NCI-H1105 treated with DMSO at 0.1 percent for 48 hours (cell line): Measurements from ENCODE around the gene PPP1R14C.

Source experiments
- DNase-seq: peaks from one replicate; lab custom pipeline; 2025; lab: John Stamatoyannopoulos, UW

Gene PPP1R14C

DNA sequence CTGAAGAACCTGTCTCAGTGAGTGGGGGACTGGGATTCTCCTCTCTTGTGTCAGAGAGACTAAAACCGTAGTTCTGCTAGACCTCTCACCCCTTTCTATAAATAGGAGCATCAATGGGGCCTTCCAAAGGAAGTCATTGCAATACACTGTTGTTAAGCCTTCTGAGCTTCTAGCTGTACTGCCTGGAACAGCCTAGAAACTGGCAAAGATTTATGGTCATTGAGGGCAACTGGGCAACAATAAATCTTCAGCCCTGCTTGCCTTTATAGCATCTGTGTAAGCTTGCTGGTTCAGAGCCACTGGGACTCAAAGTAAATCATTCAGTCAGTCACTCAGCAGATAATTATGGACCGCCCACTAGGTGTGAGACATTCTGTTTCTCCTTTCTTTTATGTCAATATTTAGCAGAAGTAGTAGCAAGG lies 53.2 kb downstream of the PPP1R14C start:
- DNase-seq, result no peak

DNA sequence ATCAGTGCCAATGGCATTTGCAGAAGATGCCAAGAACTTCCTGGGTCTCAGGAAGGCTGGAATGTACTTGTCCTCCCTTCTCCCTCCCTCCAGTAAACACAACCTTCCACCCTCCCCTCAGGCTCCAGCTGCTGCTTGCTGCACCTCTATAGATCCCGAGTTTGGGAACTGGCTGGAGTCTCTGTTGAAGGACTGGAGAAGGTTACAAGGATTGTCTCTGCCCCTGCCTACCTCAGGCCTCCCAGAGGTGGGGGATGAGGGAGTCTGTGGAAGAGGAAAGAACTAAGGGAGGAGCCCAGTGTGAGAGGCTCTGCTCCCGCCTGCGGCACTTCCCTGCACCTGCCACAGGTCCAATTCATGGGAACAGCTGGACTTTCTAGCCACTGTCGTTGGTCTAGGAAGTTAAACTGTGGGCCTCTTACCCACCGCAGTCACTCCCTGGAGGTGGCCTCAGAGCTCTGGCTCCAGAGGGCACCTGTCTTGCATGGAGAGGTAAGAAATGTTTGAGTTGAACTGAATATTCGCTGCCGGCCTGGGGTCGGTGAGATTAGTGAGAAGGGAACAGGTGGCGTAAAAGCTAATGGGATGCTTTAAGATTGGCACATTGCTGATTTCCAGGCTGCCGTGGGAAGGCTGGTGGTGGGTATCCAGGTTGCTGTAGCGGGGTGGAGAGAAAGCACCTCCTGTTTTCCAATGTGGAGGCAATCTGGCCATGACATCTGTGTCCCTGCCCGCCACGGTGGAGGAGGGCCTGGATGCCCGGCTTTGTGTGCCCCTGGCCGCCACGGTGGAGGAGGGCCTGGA lies 54.3 kb downstream of the PPP1R14C start:
- DNase-seq, result no peak

DNA sequence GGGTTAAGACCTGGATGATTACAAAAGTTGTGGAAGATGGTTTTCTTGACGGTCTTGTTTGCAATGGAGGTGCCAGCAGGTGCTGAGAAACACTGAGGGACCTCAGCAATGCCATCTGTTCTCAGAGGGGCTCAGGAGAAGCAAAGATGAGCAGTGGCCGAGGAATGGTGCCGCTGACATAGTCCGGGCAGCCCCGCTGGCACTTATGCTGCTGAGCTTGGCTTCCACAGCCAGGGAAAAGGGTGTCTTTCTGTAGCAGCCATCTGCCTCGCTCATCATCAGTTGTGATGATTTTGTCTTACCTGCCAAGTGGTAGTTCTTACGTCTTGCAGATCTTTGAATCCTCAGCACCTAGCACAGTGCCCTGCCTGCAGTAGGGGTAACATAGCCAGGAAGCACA lies 55.7 kb downstream of the PPP1R14C start:
- DNase-seq, result no peak

DNA sequence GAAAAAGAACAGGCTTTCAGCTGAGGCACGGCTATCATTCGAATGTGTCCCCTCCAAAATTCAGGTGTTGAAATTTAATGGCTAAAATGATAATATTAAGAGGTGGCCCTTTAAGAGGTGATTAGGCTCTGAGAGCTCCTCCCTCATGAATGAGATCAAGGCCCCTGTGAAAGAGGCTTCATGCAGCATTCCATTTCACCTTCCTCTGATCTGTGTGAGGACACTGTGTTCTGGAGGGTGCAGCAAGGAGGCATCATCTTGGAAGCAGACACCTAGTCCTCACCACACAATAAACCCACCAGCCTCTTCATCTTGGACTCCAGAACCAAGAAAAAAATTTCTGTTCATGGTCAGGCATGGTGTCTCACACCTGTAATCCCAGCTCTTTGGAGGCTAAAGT lies 56.4 kb downstream of the PPP1R14C start:
- no peak for DNase-seq

DNA sequence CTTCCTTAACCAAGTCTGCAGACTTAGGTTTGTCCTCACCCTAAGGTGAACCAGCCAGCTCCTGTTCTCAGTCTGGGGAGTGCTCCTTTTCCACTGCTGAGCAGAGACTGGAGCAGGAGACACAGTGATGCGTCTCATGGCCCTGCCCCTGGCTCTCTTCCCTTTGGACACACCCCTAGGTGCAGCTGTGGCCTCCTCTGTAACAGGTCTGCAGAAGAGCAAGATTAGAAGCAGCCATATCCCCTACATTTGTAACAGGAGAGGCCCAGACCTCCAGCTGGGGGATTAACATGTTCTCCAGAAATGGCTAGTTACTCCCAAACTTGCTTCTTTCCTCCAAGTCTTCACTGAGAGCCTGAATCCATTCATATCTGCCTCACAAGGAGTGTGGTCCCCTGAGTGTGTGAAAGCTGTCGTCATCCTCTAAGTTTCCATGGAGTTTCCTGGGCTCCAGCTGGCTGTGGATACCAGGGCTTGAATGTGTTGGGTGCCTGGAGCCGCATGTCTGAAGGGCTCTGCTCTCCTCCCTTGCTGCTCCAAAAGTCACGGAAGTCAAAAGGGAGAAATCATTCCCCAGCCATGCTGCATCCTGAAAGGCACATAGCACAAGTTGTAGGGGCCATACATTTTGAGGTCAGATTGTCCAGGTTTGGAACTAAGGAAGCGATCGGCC lies 57.7 kb downstream of the PPP1R14C start:
- DNase-seq, result no peak

DNA sequence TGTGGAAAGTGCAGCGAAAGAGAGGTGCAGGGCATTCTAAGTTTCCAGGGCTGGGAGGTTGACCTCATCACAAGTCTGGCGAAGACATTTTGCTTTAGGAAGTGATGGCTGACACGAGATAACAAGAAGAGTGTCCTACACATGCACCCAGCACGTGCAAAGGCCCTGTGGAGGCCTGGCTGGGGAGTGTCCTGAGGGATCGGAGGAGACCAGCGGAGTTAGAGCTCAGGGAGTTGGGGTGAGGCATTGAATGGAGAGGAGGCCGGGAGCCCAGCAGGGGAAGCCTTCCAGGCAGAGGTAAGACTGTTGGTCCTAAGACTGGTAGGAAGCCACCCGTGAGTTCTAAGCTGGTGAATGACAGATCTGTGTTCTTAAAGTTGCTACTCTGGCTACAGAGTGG lies 58.4 kb downstream of the PPP1R14C start:
- no peak for DNase-seq

DNA sequence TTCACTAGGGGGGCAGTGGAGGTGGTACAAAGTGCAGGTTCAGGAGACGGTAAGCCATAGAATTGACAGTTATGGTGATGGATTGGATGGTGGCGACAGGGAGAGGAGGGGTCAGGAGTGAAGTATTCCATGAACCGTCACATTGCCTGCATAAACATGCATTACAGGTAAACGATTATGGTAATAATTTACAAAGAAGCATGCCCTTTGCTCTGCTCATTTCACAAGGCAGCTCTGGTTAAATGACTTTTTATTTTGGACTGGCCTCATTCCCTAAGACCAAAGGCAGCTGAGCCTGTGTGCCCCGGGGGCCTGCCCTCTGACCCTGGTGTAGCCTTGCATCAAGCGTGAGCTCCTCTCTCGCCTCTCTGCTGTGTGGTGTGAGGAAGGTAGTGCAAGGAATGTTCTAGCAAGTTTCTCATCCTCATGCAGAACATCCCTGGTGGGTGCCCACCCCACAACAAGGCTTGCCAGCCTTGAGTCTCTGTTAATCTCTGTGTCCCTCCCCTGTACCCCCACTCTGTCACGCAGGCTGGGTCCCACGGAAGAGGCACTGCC lies 59.0 kb downstream of the PPP1R14C start:
- DNase-seq, result no peak

DNA sequence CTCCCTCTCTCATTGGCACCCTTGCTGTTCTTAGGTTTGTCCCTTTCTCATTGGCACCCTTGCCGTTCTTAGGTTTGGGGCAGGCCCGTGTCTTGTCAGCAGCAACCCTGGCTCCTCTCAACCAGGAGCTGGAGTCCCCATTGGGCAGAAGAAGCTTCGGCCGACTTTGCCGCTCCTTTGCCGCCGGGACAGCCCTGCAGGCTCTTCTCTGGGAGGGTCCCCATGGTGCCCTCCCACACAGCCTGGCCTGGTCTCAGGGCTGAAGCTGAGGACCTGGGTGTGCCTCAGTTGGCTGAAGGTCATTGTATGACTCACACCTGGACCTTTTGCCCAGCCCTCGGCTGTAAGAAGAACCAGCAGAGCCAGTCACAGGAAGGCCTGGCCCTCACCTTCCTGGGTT lies 59.6 kb downstream of the PPP1R14C start:
- no peak for DNase-seq

DNA sequence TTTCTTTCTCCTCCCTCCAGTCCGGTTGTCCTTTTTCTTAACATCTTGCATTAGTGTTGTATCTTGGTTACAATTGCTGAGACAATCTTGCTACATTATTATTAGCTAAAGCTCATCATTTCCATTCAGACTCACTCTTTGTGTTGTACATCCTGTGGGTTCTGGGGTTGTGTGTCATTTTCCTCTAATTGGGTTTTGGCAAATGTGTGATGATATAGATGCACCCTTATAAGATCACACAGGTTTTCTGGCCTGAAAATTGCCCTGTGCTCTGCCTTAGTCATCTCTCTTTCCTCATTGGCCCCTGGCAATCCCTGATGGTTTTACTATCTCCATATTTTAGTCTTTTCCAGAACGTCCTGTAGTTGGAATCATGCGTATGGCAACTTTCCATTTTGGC lies 60.1 kb downstream of the PPP1R14C start:
- DNase-seq, result no peak

DNA sequence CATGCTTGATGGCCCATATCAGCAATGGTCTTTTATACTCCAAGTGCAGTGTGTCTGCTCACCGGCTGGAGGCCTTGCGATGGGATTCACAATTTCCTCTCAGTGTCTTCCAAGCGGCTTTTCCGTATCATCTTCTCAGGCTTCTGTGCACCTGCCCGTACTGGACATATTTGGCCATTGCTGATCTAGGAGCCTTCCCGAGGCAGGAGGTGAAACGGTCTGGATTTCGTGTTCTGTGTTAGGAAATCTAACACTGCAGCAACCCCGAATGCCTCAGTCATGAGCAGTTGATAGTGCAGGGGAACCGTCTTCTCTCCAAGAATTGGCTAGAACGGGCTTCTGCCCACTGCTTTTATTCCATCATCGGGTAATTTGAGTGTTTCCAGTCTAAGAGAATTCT lies 60.5 kb downstream of the PPP1R14C start:
- no peak for DNase-seq

DNA sequence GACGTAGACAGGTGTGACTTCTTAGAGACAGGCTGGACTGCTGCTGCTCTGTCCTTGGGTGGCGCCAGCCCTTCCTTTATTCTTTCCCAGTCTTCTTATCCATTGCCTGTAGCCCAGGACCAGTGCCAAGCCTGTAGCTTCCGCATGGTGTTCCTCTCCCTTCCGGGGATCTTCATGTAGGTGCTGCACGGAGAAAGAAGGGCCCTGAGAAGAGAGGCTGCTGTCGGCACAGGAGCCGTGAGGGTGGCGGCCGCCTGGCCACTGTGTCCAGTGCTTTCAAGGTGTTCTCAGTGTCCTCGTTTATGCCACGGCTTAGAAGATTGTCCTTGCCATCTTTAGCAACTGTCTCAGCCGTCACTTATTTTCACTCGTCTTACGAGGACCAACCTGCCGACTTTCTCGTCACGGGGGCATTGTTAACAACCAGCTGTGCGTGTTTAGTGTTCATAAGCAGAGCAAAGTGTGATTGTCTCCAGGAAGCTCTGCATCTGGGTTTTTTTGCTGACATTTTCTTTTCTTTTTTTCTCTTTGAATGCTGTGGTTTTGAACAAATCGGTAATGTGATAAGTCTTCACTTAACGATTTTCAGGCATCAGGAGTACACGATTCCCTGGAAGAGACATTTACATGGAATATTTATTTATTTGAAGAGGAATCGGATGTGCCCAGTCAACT lies 61.2 kb downstream of the PPP1R14C start:
- DNase-seq, result no peak

DNA sequence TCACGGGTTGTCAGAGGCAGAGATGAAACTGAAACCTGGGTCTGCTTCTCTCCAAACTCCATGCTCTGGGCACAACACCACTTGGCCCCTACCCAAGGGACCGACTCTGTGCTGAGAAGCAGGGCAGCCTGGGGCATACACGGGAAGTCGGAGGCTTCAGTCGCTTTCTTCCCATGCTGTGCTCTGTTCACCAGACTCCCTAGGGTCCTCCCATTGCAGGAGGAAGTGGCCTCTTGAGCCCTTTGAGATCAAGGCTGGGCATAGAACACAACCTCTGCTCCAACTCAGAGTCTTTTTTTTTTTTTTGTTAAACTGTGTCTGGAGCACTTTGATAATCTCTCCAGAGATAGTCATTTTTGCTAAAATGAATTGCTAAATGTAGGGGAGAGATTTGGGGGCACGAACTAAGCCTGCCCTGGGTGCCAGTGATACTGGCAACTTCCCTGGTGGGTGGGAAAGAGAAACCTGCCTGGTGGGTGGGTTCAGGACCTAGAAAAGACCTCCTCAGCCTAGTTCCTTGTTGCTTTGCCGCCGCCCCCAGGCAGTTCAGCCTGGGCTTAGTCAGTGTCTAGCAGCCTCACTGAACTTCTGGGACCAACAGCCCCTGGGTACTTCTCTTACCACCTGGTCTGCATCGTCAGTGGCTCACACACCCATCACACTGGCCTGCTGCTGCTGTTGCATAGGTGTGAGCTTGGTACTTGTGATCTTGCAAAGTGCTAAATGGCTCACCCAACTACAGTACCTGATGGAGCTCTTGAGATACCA lies 62.0 kb downstream of the PPP1R14C start:
- no peak for DNase-seq

DNA sequence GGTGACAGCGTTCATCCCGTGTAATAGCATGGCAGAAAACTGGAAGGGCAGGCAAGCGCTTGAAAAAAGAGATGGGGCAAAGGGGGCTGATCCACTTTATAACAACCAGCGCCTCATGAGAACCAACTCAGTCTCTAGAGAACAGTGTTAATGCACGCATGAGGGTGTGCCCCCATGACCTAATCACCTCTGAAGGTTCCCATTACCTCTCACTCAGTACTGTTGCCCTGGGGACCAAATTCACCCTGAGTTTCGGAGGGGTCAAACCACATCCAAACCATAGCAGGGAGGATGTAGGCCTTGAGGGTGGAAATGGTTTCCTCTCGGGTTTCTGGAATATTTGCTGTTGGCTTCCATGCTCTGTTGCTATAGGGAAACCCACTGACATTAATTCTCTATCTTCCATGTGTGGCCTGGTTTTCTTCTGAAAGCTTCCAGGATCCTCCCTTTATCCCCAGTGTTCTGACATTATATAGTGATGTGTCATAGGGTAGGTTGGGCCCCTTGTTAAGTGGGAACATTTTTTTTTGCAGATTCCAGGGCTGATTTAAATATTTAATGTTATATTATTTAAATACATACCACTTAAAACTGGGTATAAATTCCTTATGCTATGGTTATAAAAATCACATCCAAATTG lies 65.2 kb downstream of the PPP1R14C start:
- DNase-seq, result no peak

DNA sequence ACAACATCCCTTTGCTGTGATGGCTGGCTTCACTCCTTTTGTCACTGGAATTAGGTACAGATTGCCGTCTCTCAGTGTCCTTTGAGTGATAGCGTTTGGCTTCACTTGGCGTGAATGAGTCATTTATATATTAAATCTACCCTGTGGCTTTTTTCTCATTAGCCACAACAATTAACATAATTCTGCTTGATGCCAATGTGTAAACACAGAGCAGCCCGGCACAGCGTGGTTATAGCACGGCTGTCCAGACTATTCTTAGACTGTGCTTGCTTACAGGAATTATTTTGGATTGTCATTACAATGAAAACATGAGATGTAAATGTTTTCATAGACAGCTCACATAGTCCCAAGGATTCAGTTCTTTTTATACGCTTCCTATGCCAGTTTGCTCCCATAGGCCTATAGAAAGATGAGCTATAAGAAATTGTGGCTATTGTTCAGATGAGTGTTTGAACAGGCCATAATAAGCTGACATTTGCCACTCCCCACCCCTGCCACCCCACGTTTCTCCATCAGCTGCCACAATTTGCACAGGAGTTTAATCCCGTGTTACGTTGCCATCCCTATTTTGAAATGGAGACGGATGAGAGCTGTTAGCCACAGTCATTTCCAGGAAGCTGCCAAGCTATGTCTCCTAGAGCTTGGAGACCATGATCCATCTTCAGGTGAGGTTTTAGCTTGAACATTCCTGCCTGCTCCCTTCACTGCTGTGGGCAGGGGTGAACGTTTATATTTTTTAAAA lies 65.9 kb downstream of the PPP1R14C start:
- DNase-seq, result peak; percentile 86

DNA sequence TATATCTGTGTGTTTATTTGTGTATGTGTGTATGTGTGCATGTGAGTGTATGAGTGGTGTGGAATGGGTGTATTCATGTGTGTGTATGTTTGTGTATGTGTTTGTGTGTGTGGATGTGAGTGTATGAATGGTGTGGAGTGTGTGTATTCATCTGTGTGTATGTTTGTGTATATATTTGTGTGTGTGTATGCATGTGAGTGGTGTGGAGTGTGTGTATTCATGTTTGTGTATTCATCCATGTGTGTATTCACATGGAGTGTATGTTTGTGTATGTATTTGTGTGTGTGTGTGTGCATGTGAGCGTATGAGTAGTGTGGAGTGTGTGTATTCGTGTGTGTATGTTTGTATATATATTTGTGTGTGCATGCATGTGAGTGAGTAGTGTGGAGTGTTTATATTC lies 66.6 kb downstream of the PPP1R14C start:
- DNase-seq, result no peak

DNA sequence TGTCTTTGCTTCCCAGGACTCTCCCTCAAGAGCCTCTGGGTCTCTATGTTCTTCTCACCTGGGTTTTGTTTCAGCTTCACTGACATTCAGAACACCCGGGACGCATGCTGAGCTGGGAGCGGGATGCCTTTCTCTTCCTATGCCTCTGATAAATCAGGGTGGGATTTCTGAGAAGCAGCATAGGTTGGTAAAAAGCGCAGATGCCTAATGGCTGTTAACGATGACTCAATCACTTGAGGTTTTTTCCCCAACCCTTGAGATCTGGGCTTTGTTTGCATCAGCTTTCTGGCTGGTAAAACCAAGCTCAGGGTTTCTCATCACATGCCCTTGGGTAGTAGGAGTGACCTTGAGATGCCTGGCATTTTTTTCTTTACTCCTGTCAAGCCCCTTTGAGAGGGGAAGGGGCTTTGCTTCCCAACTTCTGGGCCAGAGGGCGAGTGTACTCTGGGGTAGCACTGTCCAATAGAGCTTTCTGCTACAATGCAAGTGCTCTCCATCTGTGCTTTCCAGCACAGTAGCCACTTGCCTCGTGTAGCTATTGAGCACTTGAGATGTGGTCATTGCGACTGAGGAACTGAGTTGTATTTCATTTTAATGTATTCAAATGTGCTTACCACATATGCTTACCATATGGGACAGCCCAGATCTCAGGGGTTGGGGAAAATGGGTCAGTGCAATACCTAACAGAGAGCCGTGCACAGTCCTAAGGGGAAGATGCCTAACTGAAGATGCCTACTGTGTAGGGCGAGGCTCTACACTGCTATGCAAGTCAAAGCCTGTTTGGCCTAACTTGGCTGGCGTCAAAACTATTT lies 69.1 kb downstream of the PPP1R14C start:
- no peak for DNase-seq

DNA sequence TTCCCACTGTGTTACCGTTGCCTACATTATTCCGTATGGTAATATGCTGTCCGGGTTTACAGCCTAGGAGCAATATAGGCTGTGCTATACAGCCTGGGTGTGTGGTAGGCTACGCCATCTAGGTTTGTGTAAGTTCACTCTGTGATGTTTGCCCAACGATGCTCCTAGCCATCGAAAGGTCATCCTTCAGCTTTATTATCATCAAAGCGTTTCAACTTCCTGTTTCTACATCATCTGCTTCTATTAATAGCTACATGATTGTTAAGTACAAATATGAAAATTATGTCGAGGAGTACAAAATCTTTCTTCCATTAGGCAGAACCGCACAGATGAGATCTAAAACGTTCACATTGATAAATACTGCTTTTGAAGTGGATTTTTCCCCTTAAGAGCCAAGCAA lies 69.9 kb downstream of the PPP1R14C start:
- no peak for DNase-seq

DNA sequence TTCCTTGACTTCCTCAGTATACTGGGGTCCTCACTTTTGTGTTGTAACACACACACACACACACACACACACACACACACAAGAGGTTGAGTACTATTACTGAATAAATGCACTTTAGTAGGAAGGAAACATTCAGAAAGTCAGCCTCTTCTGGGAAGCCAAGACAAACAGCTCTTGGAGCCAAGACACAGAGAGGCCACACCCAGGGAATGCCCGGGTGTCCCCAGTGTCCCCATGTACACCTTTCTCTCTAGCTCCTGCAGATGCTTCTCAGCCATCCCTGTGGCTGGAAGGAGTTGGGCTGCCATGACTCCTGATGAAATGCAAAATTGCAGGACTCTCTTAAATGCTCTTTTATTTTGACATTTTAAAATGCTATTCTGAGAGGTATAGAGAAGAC lies 70.5 kb downstream of the PPP1R14C start:
- no peak for DNase-seq

DNA sequence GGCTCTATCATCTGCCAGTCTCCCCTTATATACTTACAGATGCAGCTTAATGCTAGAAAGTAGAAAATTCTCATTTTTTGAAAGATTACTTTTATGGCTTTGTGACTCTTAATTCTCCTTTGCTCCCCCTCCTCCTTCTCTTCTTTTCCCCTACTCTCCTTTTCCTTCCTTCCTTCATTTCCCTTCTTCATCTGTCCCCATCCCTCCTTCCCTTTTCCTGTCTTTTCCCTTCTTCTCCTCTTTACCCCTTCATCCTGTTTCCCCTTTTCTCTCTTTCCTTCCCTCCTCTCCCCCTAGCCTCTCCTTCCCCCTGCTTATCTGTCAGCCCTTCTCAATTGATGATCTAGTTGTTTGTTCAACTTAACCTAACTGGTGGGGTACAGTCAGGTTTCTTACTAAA lies 71.5 kb downstream of the PPP1R14C start:
- DNase-seq, result no peak
